HG02763 (cell line): ENCODE data around the gene CDC37L1.

Experiments used
- ATAC-seq: cut with Tn5 transposase; IDR thresholded peaks from one replicate; pipeline ENCODE4 v1.9.1; 2021; ENCODE audit warnings: mild to moderate bottlenecking, moderate library complexity; ENCODE audit not compliant: unreplicated experiment

CDC37L1 gene

DNA sequence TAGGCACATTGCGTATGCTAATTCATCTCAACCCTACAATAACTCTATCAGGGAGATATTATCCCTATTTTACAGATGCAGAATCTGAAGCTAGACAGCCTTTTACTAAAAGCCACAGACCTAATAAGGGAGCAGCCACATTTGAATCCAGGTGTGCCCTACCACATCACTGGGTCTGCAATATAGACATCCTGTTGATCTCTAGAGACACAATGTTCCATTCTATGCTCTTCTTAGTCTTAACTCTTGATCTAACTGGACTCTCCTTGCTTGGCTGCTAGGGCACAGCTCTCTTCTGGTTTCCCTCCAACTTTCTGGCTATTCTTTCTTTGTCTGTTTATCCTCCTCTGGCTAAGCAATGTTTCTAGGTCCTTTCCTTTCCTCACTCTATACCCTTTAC, 11.7 kb upstream of the CDC37L1 start:
- ATAC-seq: no peak

DNA sequence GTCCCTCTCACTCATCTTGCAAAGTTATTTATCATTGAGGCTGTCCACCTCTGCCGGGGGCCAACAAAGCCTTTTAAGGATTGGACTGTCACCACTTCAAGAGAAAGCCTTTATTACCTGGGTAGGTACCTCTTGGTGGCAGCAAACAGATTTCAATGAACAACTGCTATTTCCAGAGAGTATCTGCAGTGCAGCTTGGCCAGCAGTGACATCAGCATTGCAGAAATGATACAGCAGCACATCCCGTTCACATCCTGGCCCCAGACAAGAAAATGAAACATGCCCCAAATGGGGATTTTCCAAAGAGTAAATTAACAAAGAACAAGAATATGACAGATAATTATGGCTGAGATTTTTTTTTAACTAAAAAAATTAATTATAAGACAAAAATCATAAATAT, 10.8 kb upstream of the CDC37L1 start:
- no peak for ATAC-seq

DNA sequence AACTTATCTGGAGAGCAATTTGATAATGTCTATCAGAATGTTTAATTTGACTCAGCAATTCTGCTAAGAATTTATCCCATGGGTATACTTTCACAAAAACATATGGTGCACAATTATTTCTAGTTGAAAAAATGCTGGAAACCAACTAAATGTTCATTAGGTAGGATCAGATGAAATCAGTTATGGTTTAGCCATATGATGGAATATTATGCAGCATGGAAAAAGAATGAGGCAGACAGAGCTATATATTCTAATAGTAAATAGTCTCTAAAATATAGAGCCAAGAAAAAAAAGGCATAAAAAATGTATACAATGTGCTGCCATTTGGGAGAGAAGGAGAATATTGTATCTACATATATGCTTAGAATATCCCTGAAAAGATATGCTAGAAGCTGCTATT, 9.5 kb upstream of the CDC37L1 start:
- ATAC-seq: no peak

DNA sequence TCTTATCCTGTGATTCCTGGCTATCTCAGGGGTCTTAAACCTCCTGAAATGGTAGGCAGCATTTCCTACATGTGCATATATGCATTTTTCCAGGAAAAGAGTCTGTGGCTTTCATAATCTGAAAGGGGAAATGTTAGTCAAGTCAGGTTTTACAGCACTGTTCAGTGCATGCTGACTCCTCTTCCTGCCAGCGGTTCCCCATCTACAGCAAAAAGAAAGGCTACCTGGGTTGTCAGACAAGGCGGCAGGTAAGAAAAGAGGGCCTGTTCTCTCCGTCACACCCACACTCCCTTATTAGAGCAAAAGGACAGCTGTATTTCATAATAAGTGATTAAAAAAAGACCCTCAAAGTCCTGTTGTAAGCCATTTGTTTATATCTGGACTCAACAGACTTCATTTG, 8.8 kb upstream of the CDC37L1 start:
- no peak for ATAC-seq

DNA sequence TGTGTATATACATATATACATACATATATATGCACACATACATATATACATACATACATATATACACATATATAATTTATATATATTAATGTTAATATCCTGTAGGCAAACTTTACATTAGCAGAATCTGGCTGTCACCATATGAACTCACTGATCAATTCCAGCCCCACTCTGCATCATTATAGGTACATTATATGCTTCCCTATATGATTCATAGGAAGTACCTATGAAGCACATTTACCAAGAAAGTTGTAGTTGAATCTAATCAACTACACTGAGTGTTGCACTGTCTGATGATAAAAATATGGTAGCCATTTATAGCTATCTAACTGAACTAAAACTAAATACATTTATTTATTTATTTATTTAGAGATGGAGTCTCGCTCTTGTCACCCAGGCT, 7.6 kb upstream of the CDC37L1 start:
- ATAC-seq: no peak

DNA sequence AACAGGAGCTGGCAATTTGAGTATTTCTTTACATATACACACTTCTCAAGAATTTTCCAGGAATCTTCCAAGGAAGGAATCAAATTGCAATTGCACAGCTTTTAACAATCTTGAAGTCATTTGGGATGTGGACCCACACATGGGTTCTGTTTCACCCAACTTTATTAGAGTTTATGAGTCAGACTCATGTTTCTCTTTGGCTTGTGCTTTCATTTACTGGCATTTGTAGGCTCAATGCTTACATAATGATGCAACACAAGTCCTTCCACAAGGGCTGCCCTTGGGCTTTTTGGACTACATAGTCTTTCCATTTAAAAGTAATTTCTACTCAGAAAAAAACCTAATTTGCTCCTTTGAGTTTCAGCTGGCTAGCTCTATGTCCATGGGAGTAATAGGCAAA, 4.6 kb upstream of the CDC37L1 start:
- no peak for ATAC-seq

DNA sequence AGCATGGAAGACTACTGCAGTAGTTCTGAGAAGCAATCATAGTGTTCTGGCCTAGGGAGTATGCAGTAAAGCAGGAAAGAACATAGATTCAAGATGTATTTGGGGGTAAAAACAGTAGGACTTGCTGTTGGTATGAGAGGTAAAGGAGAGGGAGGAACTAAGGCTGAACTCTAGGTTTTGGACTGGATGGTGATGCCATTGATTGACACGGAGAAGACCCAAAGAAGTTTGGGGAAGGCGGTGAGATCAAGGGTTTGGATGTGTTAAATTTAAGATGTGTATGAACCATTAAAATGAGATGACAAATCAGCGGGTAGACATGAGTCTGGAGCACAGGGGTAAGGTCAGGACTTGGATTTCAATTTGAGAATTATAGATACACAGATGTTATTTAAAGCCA, 2.0 kb upstream of the CDC37L1 start:
- ATAC-seq: no peak

DNA sequence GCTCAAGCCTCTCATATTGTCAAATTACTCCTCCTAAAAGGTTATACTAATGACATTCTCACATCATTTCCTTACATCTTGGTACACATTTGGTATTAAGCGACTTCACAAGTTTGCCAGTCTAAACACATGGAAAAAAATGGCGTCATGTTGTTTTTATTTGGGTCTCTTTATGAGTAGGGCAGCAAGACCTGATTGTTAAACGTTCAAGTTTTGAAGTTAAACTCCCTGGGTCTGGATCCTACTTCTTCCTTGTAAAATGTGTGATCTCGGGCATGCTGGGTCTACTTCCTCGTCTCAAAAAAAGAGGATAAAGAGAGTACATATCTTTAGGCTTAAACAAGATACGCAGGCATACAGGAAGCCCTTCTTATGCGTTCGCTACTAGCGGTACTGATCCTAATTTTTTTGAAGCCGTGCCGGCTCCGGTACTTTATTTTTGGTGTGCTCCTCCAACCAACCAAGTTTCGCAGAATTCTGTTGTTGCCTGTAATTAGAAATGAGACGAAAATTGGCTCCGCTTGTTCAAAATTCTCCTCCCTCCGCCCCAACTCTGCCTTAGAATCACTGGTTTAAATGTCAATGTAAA, 596 bp upstream of the CDC37L1 start:
- peak; percentile 2 for ATAC-seq

DNA sequence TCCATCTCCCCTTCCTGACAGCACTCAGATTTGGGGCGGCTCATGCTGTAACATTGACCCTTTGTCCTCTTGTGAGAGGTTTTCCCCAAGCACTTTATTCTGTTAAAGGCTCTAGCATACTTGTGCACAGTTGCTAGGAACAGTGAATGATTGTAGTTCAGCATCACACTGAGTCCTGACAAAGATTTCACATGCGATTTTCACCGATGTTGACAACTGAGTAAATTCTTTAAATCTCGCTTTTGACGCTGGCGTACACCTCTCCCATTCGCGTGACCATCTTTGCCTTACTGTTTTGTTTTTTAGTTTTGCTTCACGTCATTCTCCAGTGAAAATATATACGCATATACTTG, 780 bp downstream of the CDC37L1 start:
- ATAC-seq: no peak

DNA sequence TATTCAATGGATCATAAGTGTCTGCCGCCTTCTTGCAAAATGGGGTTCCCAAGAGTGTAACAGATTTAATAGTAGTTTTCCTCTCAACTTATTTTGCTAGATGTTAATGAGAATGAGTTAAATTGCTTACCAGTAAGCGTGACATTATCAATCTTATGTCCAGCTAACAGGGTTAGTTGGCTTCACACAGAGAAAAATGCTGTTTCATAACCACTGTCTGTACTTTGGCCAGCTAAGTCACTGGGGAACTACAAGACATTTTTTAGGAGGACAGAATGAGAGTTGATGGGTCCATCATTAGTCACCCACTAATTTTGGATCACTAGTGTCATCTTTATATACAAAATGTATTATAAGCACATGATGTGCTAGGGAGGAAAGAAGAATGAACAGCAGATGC, 1.4 kb downstream of the CDC37L1 start:
- no peak for ATAC-seq

DNA sequence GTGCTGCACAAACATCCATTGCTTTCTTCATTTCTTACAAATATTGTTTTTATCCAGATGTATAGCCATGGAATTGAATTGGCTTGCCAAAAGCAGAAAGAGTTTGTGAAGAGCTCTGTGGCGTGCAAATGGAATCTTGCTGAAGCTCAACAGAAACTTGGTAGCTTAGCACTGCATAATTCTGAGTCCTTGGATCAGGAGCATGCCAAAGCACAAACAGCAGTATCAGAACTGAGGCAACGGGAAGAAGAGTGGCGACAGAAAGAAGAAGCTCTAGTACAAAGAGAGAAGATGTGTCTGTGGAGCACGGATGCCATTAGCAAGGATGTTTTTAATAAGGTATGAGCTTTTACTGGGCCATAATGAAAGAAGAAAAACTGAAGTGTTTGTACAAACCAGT, 5.5 kb downstream of the CDC37L1 start:
- ATAC-seq: no peak

DNA sequence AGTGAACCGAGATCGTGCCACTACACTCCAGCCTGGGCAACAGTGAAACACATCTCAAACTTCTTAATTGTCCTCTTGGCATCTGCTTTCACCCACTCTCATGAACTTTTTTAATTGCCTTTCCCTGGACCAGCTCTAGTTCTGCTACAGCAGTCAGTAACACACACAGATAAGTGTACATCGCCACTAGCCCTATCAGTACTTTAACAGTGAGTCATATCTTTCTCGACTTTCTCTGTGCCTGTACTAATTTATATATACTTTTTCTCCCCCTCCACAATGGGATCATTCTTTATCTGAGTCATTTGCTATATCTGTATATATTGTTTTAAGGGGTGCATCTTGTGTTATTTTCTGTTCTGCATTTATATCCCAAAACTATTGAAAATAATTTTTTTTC, 6.7 kb downstream of the CDC37L1 start:
- ATAC-seq: no peak

DNA sequence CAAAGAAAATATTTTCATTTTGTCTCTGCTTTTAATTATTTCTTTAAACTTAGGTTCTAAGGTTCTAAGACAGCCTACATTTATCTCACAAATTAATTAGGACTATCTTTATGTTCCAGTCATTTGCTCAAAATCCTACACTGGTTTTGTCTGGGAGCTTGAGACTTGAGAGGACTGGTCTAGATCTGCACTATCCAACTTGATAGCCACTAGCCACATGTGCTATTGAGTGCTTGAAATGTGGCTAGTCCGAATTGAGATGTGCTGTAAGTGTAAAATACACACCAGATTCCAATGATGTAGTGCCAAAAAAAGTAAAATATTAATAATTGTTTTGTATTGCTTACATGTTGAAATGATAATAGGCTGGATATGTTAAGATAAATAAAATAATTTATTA, 7.2 kb downstream of the CDC37L1 start:
- ATAC-seq: no peak

DNA sequence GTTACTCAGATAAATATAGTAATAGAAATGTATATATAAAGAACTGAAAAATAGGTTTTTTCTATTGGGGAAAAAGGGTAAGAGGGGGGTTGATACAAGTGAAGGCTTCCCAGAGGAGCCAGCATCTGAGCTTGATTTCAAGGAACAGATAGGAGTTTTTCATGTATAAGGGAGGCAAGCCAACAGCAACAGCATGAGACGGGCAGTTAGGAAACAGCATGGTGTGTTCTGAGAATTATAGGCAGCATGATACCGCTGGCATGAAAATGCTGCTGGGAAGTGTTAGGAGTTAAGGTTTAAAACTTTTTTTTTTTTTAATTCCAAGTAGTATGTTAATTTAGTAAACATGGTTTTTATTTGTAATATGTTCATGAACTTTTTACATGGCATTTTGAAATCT, 9.7 kb downstream of the CDC37L1 start:
- no peak for ATAC-seq

DNA sequence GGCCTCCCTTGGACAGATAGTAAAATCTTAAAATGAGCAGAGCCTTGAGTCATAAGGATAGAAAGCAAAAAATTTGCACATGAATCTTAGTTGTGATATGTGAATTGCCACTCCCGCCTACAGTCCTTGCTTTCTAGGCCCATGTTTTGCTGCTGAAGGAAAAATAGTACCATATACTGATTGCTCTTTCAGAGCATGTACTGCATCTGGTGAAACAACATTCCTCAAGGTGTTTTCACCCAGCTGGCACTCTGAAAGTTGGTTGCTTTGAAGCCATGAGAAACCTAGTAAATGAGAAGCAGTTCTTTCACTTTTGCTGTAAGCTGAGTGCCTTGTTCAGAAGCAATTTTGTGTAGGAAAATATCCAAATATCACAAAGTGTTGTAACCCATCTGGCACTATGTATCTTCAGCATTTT, 10.3 kb downstream of the CDC37L1 start:
- ATAC-seq: peak; percentile 65

DNA sequence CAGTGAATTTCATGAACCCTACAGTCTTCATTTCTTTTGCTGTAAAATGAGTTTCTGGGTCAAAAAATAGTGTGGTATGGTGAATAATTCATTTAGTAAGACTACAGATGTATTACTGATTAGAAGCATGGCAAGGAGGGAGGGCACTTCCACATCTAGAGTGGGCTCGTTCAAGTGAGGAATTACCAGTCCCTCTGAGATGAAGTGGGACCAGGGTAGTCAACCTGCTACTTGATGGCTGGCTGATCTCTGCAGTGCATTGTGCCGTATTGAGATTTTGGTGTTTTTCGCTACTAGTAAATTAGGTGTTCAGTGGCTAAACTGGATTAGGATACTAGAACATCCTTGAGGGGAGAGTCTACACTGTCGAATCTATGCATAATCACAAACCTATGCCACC, 10.8 kb downstream of the CDC37L1 start:
- ATAC-seq: peak; percentile 40

DNA sequence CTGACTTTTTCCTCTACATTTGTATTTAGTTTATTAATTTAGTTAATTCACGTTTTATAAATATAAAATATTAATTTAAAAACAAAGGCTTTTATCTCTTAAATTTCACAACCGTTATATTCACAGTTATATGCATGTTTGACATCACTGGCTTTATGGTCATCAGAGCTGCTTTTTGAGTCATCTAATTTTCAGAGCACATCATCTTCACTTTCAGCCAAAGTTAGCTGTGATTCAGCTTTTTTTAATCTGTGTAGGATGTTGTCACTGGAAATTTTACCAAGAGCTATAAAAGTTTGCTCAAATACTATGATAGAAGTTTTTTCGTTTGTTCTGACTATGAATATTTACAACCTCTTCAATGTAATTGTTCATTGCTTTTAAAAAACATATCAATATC, 12.4 kb downstream of the CDC37L1 start:
- no peak for ATAC-seq

DNA sequence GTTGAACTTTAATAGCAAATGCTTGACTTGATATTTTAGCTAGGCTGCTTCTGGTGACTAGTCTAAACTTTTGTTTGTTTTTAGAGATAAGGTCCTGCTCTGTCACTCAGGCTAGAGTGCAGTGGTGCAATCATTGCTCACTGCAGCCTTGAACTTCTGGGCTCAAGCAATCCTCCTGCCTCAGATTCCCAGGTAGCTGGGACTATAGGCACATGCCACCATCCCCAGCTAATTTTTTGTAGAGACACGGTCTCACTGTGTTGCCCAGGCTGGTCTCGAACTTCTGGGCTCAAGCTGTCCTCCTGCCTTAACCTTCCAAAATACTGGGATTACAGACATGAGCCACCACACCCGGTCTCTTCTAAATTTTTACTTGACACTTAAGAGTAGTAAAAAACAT, 20.7 kb downstream of the CDC37L1 start:
- ATAC-seq: no peak

DNA sequence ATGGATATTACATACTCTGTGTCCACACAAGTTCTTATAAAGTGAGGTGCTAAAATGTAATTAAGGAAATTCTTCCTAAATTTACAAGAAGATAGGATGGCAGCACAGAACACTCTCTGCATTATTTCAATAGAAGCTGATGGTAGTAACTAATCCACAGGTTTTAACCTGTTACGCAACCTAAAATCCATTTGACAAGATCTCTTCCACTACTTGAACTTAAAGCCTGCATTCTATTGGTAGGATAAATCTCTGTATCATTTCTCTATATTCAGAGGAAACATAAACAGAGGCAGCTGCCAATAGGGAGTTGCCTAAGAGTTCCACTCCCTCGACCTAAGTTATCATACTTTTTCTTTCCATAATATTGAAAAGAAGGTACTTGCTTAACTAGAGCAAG, 21.6 kb downstream of the CDC37L1 start:
- ATAC-seq: no peak

DNA sequence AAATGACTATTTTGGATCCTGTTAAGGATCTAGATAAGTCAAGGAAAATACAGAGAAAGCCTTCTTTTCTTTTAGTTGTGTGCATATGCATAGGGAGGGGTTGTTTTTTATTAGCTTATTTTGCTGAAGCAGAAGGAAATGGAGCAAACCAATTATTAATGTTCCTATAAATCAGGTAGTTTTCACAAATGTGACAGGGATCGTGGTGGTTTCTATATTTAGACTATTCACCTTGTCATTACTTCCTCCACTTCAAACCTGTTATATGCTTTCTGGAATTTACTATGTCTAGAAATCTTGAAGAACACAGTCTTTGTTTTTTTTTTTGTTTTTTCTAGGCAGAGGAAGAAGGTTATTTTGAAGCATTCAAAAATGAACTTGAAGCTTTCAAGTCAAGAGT, 22.2 kb downstream of the CDC37L1 start:
- ATAC-seq: no peak

DNA sequence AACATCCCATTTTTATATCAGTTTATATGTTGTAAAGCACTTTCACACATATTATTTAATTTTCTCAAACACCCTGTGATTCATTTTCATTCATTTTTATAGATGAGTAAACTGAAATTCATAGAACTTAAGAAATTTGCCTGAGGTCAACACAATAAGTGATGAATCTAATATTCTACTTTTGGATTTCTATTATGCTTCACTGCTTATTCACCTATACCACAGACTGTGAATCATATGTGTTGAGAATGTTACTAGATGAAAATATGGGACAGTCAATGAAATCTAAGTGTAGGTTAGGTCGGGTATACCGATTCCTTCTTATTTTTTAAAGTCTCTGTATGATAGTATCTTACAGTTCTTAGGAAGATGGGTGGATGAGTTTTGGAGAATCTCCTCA, 24.8 kb downstream of the CDC37L1 start:
- ATAC-seq: no peak

DNA sequence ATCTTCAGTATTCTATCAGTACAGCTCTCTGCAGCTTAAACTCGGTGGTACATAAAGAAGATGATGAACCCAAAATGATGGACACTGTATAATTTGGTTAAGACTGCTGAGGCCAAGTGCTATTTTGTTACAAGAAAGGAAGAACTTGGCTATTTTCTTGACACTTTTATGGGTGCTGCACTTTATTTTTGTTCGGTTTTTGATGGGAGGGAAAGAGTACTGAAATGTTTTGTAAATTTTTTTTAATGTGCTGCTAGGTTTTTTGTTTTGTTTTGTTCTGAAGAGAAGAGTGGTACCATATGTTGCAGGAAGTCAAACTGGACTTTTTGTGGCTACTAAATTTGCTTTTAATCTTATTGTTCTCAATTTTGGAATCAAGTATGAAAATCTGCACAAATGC, 26.7 kb downstream of the CDC37L1 start:
- ATAC-seq: no peak

DNA sequence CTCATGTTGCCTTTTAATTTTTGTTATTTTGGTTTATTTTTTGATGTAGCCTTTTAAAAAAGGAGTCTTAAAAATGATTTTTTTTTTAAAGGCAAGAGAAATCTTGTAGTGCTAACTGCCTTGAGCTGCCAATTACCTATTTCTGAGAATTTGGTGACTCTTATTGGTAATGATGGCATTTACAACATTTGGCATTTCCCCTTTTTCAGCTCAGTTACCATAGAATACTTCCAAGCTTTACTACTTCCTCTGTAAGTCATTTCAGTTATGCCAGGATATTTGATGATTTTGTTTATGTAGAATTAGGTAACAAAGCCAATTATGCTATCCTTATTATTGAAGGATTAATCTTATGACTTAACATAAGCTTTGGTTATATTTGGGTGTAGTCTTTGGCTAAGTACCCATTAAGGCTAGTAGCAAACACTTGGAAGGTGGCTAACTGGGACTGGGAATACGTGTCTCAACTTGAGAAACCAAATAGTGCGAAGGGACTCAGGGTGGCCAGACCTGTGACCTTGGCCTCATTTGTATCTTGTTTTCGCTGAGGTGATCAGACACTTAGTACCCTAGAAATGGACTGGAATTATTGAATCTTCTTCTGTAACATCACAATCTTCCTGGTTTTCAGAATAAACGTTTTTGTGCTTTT, 27.7 kb downstream of the CDC37L1 start:
- ATAC-seq: no peak
